Upper lobe of left lung (tissue), 6 donors: ENCODE data around the gene FMNL2. TPM values are rescaled to one million over a fixed set of nuclear protein-coding genes. Genes with fewer than 3 reads are reported as not detected.

Experiments used
- ATAC-seq, 2 donors: fragments of 200-7000 bp; cut with Tn5 transposase; one replicate each; pipeline ENCODE4 v1.9.1; 2022; ENCODE audit warnings: mild to moderate bottlenecking in 2 of 2, moderate library complexity in 2 of 2; ENCODE audit not compliant: low FRiP score in 2 of 2
- DNase-seq, 2 donors: peaks; one replicate each; pipeline ENCODE4 v3.0.0-alpha.2; 2019 to 2020
- H3K27ac ChIP-seq, 4 donors: fragments of 200-600 bp; sonication (generic); one replicate each; pipeline ENCODE4 v1.5.1; 2016 to 2019
- H3K27me3 ChIP-seq, 4 donors: fragments of 200-600 bp; sonication (generic); one replicate each; pipeline ENCODE4 v1.5.1; 2017 to 2019
- H3K36me3 ChIP-seq, 4 donors: fragments of 200-600 bp; sonication (generic); one replicate each; pipeline ENCODE4 v1.5.1; 2016 to 2019
- H3K4me1 ChIP-seq, 4 donors: fragments of 200-600 bp; sonication (generic); one replicate each; pipeline ENCODE4 v1.5.1; 2018 to 2019
- H3K4me3 ChIP-seq, 4 donors: fragments of 200-600 bp; sonication (generic); one replicate each; pipeline ENCODE4 v1.5.1; 2017 to 2019; ENCODE audit warnings: mild to moderate bottlenecking in 2 of 4, moderate library complexity in 1 of 4
- H3K9me3 ChIP-seq, 4 donors: fragments of 200-600 bp; sonication (generic); one replicate each; pipeline ENCODE4 v1.5.1; 2018 to 2019
- CTCF ChIP-seq, 6 experiments: fragments of 450-650 bp in 4 of 6; fragments of 200-600 bp in 2 of 6; sonication (generic) in 2 of 6; IDR thresholded peaks; one replicate each; pipeline ENCODE4 v1.5.1; 2016 to 2019; ENCODE audit warnings: antibody characterized with exemption in 6 of 6
- EP300 ChIP-seq, 4 donors: sonication (generic); formaldehyde crosslinking; IDR thresholded peaks; one replicate each; pipeline ENCODE4 v1.5.1; 2017; ENCODE audit warnings: antibody characterized with exemption in 4 of 4, control low read depth in 2 of 4
- POLR2A ChIP-seq, 4 donors: fragments of 450-650 bp; IDR thresholded peaks; one replicate each; pipeline ENCODE4 v1.5.1; 2016 to 2017; ENCODE audit warnings: antibody characterized with exemption in 4 of 4, mild to moderate bottlenecking in 2 of 4
- POLR2AphosphoS5 ChIP-seq, 2 donors: sonication (generic); formaldehyde crosslinking; IDR thresholded peaks; one replicate each; pipeline ENCODE4 v1.5.1; 2017; ENCODE audit warnings: antibody characterized with exemption in 2 of 2
- WGBS, 2 donors: methylation state at CpG; one replicate each; pipeline ENCODE4 v1.1.5; 2017 to 2018; 5-methylcytosine and 5-hydroxymethylcytosine counted together
- total RNA-seq, 6 donors: library from RNA; depleted of rRNA in 4 of 6; stranded (reverse); fragments of >200 nt in 4 of 6; gene quantifications; one replicate each; pipeline versions ENCODE4 v1.1.0 to v1.2.1, GENCODE V29; 2016 to 2021
- donor health status: DM: no; HTN: no; CAD: no; lungs with moderate emphysema.
- donor health status: DM: no; HTN: yes; CAD: no; lungs with severe emphysema.

Gene FMNL2
- total RNA-seq, 6 donors from 2014 or later, result 49.9 to 160 (median 66.9) TPM

- Histone ChIP-seq H3K4me1 (peaks cover 13 to 37% (median 25%) of the 10 kb centered on the region in 4 donors), H3K27me3 (no peaks in the 10 kb centered on the region), H3K27ac (peak overlapping the region in 1 of 4 donors; percentile 55), H3K9me3 (no peaks in the 10 kb centered on the region), H3K36me3 (no peaks in the 10 kb centered on the region), H3K4me3 (no peak overlapping the region)
- no peak for TF ChIP-seq POLR2A (IDR thresholded peaks at IDR 0.05)
- no peak for TF ChIP-seq POLR2AphosphoS5 (IDR thresholded peaks at IDR 0.05)
- TF ChIP-seq CTCF (IDR thresholded peaks at IDR 0.05), result no peak
- no peak for TF ChIP-seq EP300 (IDR thresholded peaks at IDR 0.05)
- 45 to 52% methylated on average over 6 of the region's 6 CpGs for WGBS, 2 donors
- DNase-seq (no peak), ATAC-seq (peak in 1 of 2 donors; percentile 60)
Observed at GRCh38 chr2:152490686-152491455, 155.9 kb downstream of the FMNL2 start.

GRCh38 chr2:152492131-152492530 is 157.2 kb downstream of the FMNL2 start:
- H3K36me3 ChIP-seq, result no peaks in the 10 kb centered on the region
- ATAC-seq (no peak), DNase-seq (no peak)
- 63 to 66% methylated on average over 5 of the region's 5 CpGs for WGBS, 2 donors
- H3K4me1 ChIP-seq, result peaks cover 5 to 26% (median 12%) of the 10 kb centered on the region in 4 donors
- H3K9me3 ChIP-seq, result no peaks in the 10 kb centered on the region
- no peaks in the 10 kb centered on the region for H3K27me3 ChIP-seq
- H3K4me3 ChIP-seq, result no peak overlapping the region
- no peak for TF ChIP-seq POLR2A (IDR thresholded peaks at IDR 0.05)
- TF ChIP-seq EP300 (IDR thresholded peaks at IDR 0.05), result no peak
- no peak for TF ChIP-seq CTCF (IDR thresholded peaks at IDR 0.05)
- no peak for TF ChIP-seq POLR2AphosphoS5 (IDR thresholded peaks at IDR 0.05)
- H3K27ac ChIP-seq, result no peak overlapping the region

GRCh38 chr2:152492911-152493310 is 157.9 kb downstream of the FMNL2 start:
- WGBS, 2 donors, result 65 to 70% methylated on average over 2 of the region's 2 CpGs
- H3K9me3 ChIP-seq, result no peaks in the 10 kb centered on the region
- H3K36me3 ChIP-seq, result no peaks in the 10 kb centered on the region
- no peak overlapping the region for H3K27ac ChIP-seq
- H3K4me3 ChIP-seq, result no peak overlapping the region
- DNase-seq, result no peak
- no peak for ATAC-seq
- H3K27me3 ChIP-seq, result no peaks in the 10 kb centered on the region
- H3K4me1 ChIP-seq, result peaks cover 5 to 28% (median 13%) of the 10 kb centered on the region in 4 donors
- no peak for TF ChIP-seq CTCF (IDR thresholded peaks at IDR 0.05)
- no peak for TF ChIP-seq EP300 (IDR thresholded peaks at IDR 0.05)
- no peak for TF ChIP-seq POLR2AphosphoS5 (IDR thresholded peaks at IDR 0.05)
- TF ChIP-seq POLR2A (IDR thresholded peaks at IDR 0.05), result no peak

- Histone ChIP-seq H3K36me3 (no peaks in the 10 kb centered on the region), H3K9me3 (no peaks in the 10 kb centered on the region), H3K4me3 (no peak overlapping the region), H3K27ac (no peak overlapping the region), H3K27me3 (no peaks in the 10 kb centered on the region), H3K4me1 (peaks cover 5 to 30% (median 13%) of the 10 kb centered on the region in 4 donors)
- WGBS, 2 donors, result 74 to 85% methylated on average over 2 of the region's 2 CpGs
- TF ChIP-seq EP300 (IDR thresholded peaks at IDR 0.05), result no peak
- no peak for TF ChIP-seq POLR2A (IDR thresholded peaks at IDR 0.05)
- no peak for TF ChIP-seq CTCF (IDR thresholded peaks at IDR 0.05)
- no peak for TF ChIP-seq POLR2AphosphoS5 (IDR thresholded peaks at IDR 0.05)
- ATAC-seq (peak in 1 of 2 donors; percentile 48), DNase-seq (no peak)
Observed at GRCh38 chr2:152493417-152493816, 158.4 kb downstream of the FMNL2 start.
